H9 (cell line): ENCODE results near the gene PDE7B. TPM values are rescaled to one million over a fixed set of nuclear protein-coding genes. Genes with fewer than 3 reads are reported as not detected.

Experiments
- DNase-seq: peaks from one replicate; pipeline ENCODE4 v3.0.0-alpha.2; 2017
- H2AFZ ChIP-seq: one replicate; pipeline ENCODE4 v1.6.1; 2013; ENCODE audit warnings: mild to moderate bottlenecking, low read length, control low read depth, moderate library complexity
- H2AK5ac ChIP-seq: 2 replicates; pipeline ENCODE4 v1.6.1; 2013; ENCODE audit warnings: low read length, control low read depth, mixed read lengths; ENCODE audit not compliant: insufficient read length
- H2BK120ac ChIP-seq: one replicate; pipeline ENCODE4 v1.6.1; 2013; ENCODE audit warnings: low read depth, mild to moderate bottlenecking, low read length, control low read depth, inconsistent platforms; ENCODE audit not compliant: poor library complexity, severe bottlenecking
- H2BK12ac ChIP-seq: 2 replicates; pipeline ENCODE4 v1.6.1; 2013; ENCODE audit warnings: low read length, control low read depth, mixed read lengths, low read depth; ENCODE audit not compliant: insufficient read length
- H2BK15ac ChIP-seq: 2 replicates; pipeline ENCODE4 v1.6.1; 2013; ENCODE audit warnings: low read depth, low read length, control low read depth
- H2BK20ac ChIP-seq: one replicate; pipeline ENCODE4 v1.6.1; 2013; ENCODE audit warnings: low read depth, mild to moderate bottlenecking, low read length, control low read depth, inconsistent platforms; ENCODE audit not compliant: poor library complexity, severe bottlenecking
- H2BK5ac ChIP-seq: 2 replicates; pipeline ENCODE4 v1.6.1; 2013; ENCODE audit warnings: low read length, control low read depth, mixed read lengths; ENCODE audit not compliant: insufficient read length
- H3K14ac ChIP-seq: 2 replicates; pipeline ENCODE4 v1.6.1; 2013; ENCODE audit warnings: low read length, control low read depth; ENCODE audit not compliant: insufficient read depth
- H3K18ac ChIP-seq: 2 replicates; pipeline ENCODE4 v1.6.1; 2013; ENCODE audit warnings: low read depth, mild to moderate bottlenecking, mixed read lengths, low read length, control low read depth; ENCODE audit not compliant: insufficient read length
- H3K23ac ChIP-seq: 2 replicates; pipeline ENCODE4 v1.6.1; 2013; ENCODE audit warnings: low read length, control low read depth, mixed read lengths, low read depth; ENCODE audit not compliant: insufficient read length
- H3K23me2 ChIP-seq: 2 replicates; pipeline ENCODE4 v1.6.1; 2013; ENCODE audit warnings: low read depth, mild to moderate bottlenecking, mixed read lengths, low read length, control low read depth; ENCODE audit not compliant: insufficient read length, poor library complexity, severe bottlenecking
- H3K27ac ChIP-seq: 2 replicates; pipeline ENCODE4 v1.5.1; 2013; ENCODE audit warnings: low read length, control low read depth, mixed read lengths, low read depth; ENCODE audit not compliant: insufficient read length
- H3K27me3 ChIP-seq: 2 replicates; pipeline ENCODE4 v1.6.1; 2013; ENCODE audit warnings: low read length, control low read depth, inconsistent platforms; ENCODE audit not compliant: insufficient read depth
- H3K4ac ChIP-seq: 2 replicates; pipeline ENCODE4 v1.6.1; 2013; ENCODE audit warnings: low read depth, mild to moderate bottlenecking, control low read depth, inconsistent platforms, low read length, moderate library complexity
- H3K4me1 ChIP-seq: 2 replicates; pipeline ENCODE4 v1.6.1; 2013; ENCODE audit warnings: low read length, control low read depth, inconsistent platforms; ENCODE audit not compliant: insufficient read depth
- H3K4me2 ChIP-seq: 2 replicates; pipeline ENCODE4 v1.6.1; 2013; ENCODE audit warnings: low read length, control low read depth, mixed read lengths; ENCODE audit not compliant: insufficient read length, insufficient read depth
- H3K56ac ChIP-seq: 2 replicates; pipeline ENCODE4 v1.6.1; 2013; ENCODE audit warnings: low read depth, mild to moderate bottlenecking, mixed read lengths, low read length, control low read depth; ENCODE audit not compliant: insufficient read length
- H3K79me1 ChIP-seq: 2 replicates; pipeline ENCODE4 v1.6.1; 2013; ENCODE audit warnings: low read depth, mild to moderate bottlenecking, moderate library complexity, low read length, control low read depth, inconsistent platforms; ENCODE audit not compliant: insufficient read depth, poor library complexity, severe bottlenecking
- H3K79me2 ChIP-seq: 2 replicates; pipeline ENCODE4 v1.6.1; 2013; ENCODE audit warnings: low read length, control low read depth, inconsistent platforms; ENCODE audit not compliant: insufficient read depth
- H3K9ac ChIP-seq: 2 replicates; pipeline ENCODE4 v1.6.1; 2013; ENCODE audit warnings: low read length, control low read depth, mixed read lengths; ENCODE audit not compliant: insufficient read length; ENCODE audit errors: extremely low read depth
- H3K9me3 ChIP-seq: one replicate; pipeline ENCODE4 v1.6.1; 2013; ENCODE audit warnings: low read depth, low read length, inconsistent platforms; ENCODE audit not compliant: control insufficient read depth
- H3T11ph ChIP-seq: one replicate; pipeline ENCODE4 v1.6.1; 2013; ENCODE audit warnings: mild to moderate bottlenecking, low read length, control low read depth, inconsistent platforms
- H4K20me1 ChIP-seq: one replicate; pipeline ENCODE4 v1.6.1; 2013; ENCODE audit not compliant: control insufficient read depth, insufficient read length, insufficient read depth
- H4K5ac ChIP-seq: 2 replicates; pipeline ENCODE4 v1.6.1; 2013; ENCODE audit warnings: low read depth, mild to moderate bottlenecking, mixed read lengths, low read length, control low read depth; ENCODE audit not compliant: insufficient read length
- H4K8ac ChIP-seq: replicated peaks from 2 replicates; pipeline ENCODE4 v1.6.1; 2013; ENCODE audit warnings: low read length, control low read depth, mixed read lengths, low read depth; ENCODE audit not compliant: insufficient read length
- H4K91ac ChIP-seq: 2 replicates; pipeline ENCODE4 v1.6.1; 2013; ENCODE audit warnings: low read depth, mild to moderate bottlenecking, moderate library complexity, mixed read lengths, low read length, control low read depth; ENCODE audit not compliant: insufficient read length
- H3K27ac Mint-ChIP-seq, 3 experiments: 2 replicates in 2 of 3; 3 replicates in 1 of 3; pipeline ENCODE4 v1.8.0; 2020 to 2021; ENCODE audit warnings: mixed read lengths in 3 of 3, mild to moderate bottlenecking in 1 of 3, moderate library complexity in 1 of 3
- H3K27me3 Mint-ChIP-seq: 2 replicates; pipeline ENCODE4 v1.8.0; 2021; ENCODE audit warnings: low read depth, mild to moderate bottlenecking, moderate library complexity, mixed read lengths
- H3K36me3 Mint-ChIP-seq, 3 experiments: 2 replicates in 2 of 3; 3 replicates in 1 of 3; pipeline ENCODE4 v1.8.0; 2020 to 2021; ENCODE audit warnings: low read depth in 3 of 3, mixed read lengths in 3 of 3; ENCODE audit not compliant: insufficient read depth in 1 of 3
- H3K4me1 Mint-ChIP-seq, 2 experiments: 2 replicates each; pipeline ENCODE4 v1.8.0; 2020; ENCODE audit warnings: mixed read lengths in 2 of 2
- H3K4me3 Mint-ChIP-seq, 2 experiments: 2 replicates in 1 of 2; 3 replicates in 1 of 2; pipeline ENCODE4 v1.8.0; 2020 to 2021; ENCODE audit warnings: mild to moderate bottlenecking in 2 of 2, mixed read lengths in 2 of 2, moderate library complexity in 1 of 2
- H3K9me3 Mint-ChIP-seq, 2 experiments: 2 replicates in 1 of 2; 3 replicates in 1 of 2; pipeline ENCODE4 v1.8.0; 2020; ENCODE audit warnings: mild to moderate bottlenecking in 2 of 2, mixed read lengths in 2 of 2, moderate library complexity in 1 of 2
- CTCF ChIP-seq: fragments of 200-600 bp; sonication (generic); conservative IDR thresholded peaks from 3 replicates; pipeline ENCODE4 v1.8.0; 2021; ENCODE audit warnings: antibody characterized with exemption, mild to moderate bottlenecking
- whole genome bisulfite sequencing: extraction: QIAGEN DNeasy Blood & Tissue Kit; methylation state at CpG from one replicate; pipeline ENCODE4 v1.1.7; 2013; ENCODE audit warnings: missing lambda C conversion rate, low lambda C conversion rate, mixed read lengths; ENCODE audit not compliant: insufficient read length; ENCODE audit errors: extremely low coverage; 5-methylcytosine and 5-hydroxymethylcytosine counted together
- total RNA-seq: library from RNA; stranded (reverse); gene quantifications from 2 replicates; pipeline ENCODE4 v1.2.1, GENCODE V29; 2021

PDE7B gene
- total RNA-seq, 1 experiment from 2014 or later: not detected

GRCh38 chr6:136063096-136063495 lies 211.6 kb downstream of the PDE7B start:
- H3K4me2 ChIP-seq: no peak overlapping the region
- no peaks in the 10 kb centered on the region for H3K27me3 ChIP-seq
- no peak overlapping the region for H2AFZ ChIP-seq
- no peaks in the 10 kb centered on the region for H3K23me2 ChIP-seq
- Mint-ChIP-seq H3K27ac (no peak overlapping the region; a peak in 1 of 7 replicates), H3K36me3 (no peaks in the 10 kb centered on the region; a peak in 1 of 7 replicates), H3K4me1 (peaks cover 10% of the 10 kb centered on the region in 2 experiments), H3K27me3 (no peaks in the 10 kb centered on the region), H3K9me3 (no peaks in the 10 kb centered on the region), H3K4me3 (no peak overlapping the region)
- no peak overlapping the region for H3K27ac ChIP-seq
- H3K56ac ChIP-seq: no peak overlapping the region
- no peak for TF ChIP-seq CTCF
- H2BK12ac ChIP-seq: no peak overlapping the region
- no peak overlapping the region for H2BK120ac ChIP-seq
- no peak for DNase-seq
- WGBS: no CpG with 5 or more reads among the region's 3 CpGs
- H4K5ac ChIP-seq: no peak overlapping the region
- no peak overlapping the region for H4K8ac ChIP-seq
- no peak overlapping the region for H3K23ac ChIP-seq
- H4K20me1 ChIP-seq: no peaks in the 10 kb centered on the region
- no peaks in the 10 kb centered on the region for H3K9me3 ChIP-seq
- H2BK15ac ChIP-seq: no peak overlapping the region
- H3K4me1 ChIP-seq: peaks cover 3% of the 10 kb centered on the region; the same call in 1 of the 2 replicates
- H3K79me1 ChIP-seq: no peaks in the 10 kb centered on the region
- no peak overlapping the region for H3T11ph ChIP-seq
- H3K79me2 ChIP-seq: no peaks in the 10 kb centered on the region
- no peak overlapping the region for H3K4ac ChIP-seq
- no peak overlapping the region for H3K14ac ChIP-seq
- no peak overlapping the region for H3K9ac ChIP-seq
- no peak overlapping the region for H4K91ac ChIP-seq
- H3K18ac ChIP-seq: no peak overlapping the region
- H2BK20ac ChIP-seq: no peak overlapping the region
- H2BK5ac ChIP-seq: no peak overlapping the region
- no peak overlapping the region for H2AK5ac ChIP-seq
